HepG2 (cell line): ENCODE data around the gene JOSD1.

Experiments
- MAFK ChIP-seq, 2 experiments: IDR thresholded peaks in 1 of 2; conservative IDR thresholded peaks in 1 of 2; 2 replicates each; pipeline ENCODE4 v1.6.1; 2011; ENCODE audit warnings: improper control_type of control experiment in 2 of 2, low read length in 2 of 2
- YEATS4 ChIP-seq: sonication (generic); formaldehyde crosslinking; IDR thresholded peaks from 2 replicates; pipeline ENCODE4 v1.4.0; 2020; ENCODE audit warnings: missing genetic modification reagents, borderline replicate concordance

- TF ChIP-seq YEATS4 (CRISPR knock-in tag), result no peak
- no peak for TF ChIP-seq MAFK (conservative IDR thresholded peaks at IDR 0.05 in 1 of 2, IDR thresholded peaks at IDR 0.05 in 1 of 2; ENCODE audit: low read length in 2 of 2)
Observed at GRCh38 chr22:38707346-38707745, 6.6 kb upstream of the JOSD1 start.
